ENCODE data around the gene LYSMD2.

DNA sequence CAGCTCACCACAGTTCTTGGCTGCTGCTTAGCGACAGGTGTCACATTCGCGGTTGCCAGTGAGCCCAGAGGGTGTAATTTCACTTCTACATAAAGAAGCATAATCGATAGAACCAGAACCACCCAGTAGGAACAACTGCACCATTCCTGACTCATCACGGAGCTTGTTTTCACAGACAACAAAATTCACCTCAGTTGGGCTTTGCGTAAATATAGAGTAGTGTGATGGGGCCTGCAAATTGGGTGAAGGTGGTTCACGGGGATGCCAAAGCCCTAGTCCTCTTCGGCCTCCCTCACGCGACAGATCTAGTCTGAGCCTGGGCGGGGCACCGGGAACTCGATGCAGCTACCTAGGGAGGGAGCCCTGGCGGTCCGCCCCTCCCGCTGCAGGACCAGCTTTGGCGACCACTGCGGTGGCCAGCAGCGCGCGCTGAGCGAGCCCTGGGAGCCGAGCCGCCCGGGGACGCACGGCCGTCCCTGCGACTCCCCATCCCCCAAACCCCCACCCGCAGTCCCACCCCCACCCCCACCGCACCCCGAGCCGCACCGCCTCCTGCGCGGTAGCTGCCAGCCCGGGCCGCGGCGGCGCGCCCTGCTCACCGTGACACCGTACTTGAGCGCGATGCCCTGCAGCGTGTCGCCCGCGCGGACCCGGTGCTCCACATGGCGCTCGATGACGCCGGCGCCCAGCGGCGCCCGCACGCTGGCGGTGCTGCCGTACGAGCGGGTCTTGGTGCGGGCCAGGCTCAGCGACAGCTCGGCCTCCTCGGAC is 519 bp downstream of the LYSMD2 start:
- TF ChIP-seq, protein P1, sequence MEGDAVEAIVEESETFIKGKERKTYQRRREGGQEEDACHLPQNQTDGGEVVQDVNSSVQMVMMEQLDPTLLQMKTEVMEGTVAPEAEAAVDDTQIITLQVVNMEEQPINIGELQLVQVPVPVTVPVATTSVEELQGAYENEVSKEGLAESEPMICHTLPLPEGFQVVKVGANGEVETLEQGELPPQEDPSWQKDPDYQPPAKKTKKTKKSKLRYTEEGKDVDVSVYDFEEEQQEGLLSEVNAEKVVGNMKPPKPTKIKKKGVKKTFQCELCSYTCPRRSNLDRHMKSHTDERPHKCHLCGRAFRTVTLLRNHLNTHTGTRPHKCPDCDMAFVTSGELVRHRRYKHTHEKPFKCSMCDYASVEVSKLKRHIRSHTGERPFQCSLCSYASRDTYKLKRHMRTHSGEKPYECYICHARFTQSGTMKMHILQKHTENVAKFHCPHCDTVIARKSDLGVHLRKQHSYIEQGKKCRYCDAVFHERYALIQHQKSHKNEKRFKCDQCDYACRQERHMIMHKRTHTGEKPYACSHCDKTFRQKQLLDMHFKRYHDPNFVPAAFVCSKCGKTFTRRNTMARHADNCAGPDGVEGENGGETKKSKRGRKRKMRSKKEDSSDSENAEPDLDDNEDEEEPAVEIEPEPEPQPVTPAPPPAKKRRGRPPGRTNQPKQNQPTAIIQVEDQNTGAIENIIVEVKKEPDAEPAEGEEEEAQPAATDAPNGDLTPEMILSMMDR (conservative IDR thresholded peaks at IDR 0.05 in 1 of 2, IDR thresholded peaks at IDR 0.05 in 1 of 2; ENCODE audit: extremely low read depth in 1 of 2, insufficient read depth in 1 of 2, low read depth in 1 of 2, low read length in 2 of 2), result no peak
- TF ChIP-seq EZH2 (IDR thresholded peaks at IDR 0.05; ENCODE audit: borderline replicate concordance, low read length), result no peak

Measured in mammary epithelial cell (primary cell).